Ishikawa (cell line): ENCODE measurements around the gene PDE5A.

Experiments used
- CEBPB ChIP-seq: IDR thresholded peaks from 2 replicates; pipeline ENCODE4 v1.6.1; 2012
- CREB1 ChIP-seq: IDR thresholded peaks from 2 replicates; pipeline ENCODE4 v1.6.1; 2012; ENCODE audit warnings: low read depth
- EGR1 ChIP-seq: IDR thresholded peaks from 2 replicates; pipeline ENCODE4 v1.6.1; 2012
- EP300 ChIP-seq: IDR thresholded peaks from 2 replicates; pipeline ENCODE4 v1.6.1; 2012; ENCODE audit warnings: borderline replicate concordance
- FOXM1 ChIP-seq: IDR thresholded peaks from 2 replicates; pipeline ENCODE4 v1.6.1; 2012; ENCODE audit warnings: low read depth, borderline replicate concordance
- MAX ChIP-seq: IDR thresholded peaks from 2 replicates; pipeline ENCODE4 v1.6.1; 2012
- NFIC ChIP-seq: IDR thresholded peaks from 2 replicates; pipeline ENCODE4 v1.6.1; 2012
- RAD21 ChIP-seq: IDR thresholded peaks from 2 replicates; pipeline ENCODE4 v1.6.1; 2012; ENCODE audit warnings: low read depth
- REST ChIP-seq: IDR thresholded peaks from 2 replicates; pipeline ENCODE4 v1.6.1; 2012; ENCODE audit warnings: low read depth, mild to moderate bottlenecking
- TAF1 ChIP-seq: IDR thresholded peaks from 2 replicates; pipeline ENCODE4 v1.6.1; 2012; ENCODE audit warnings: low read depth, mild to moderate bottlenecking
- TCF12 ChIP-seq: IDR thresholded peaks from 2 replicates; pipeline ENCODE4 v1.6.1; 2012; ENCODE audit warnings: low read depth
- TEAD4 ChIP-seq: IDR thresholded peaks from 2 replicates; pipeline ENCODE4 v1.6.1; 2012
- USF1 ChIP-seq: IDR thresholded peaks from 2 replicates; pipeline ENCODE4 v1.6.1; 2012
- YY1 ChIP-seq: IDR thresholded peaks from 2 replicates; pipeline ENCODE4 v1.6.1; 2012; ENCODE audit warnings: low read depth
- ZBTB7A ChIP-seq: IDR thresholded peaks from 2 replicates; pipeline ENCODE4 v1.6.1; 2012; ENCODE audit warnings: low read depth

Gene PDE5A

GRCh38 chr4:119626943-119627266 lies 1.7 kb downstream of the PDE5A start:
- TF ChIP-seq TCF12, result no peak
- TF ChIP-seq RAD21, result no peak
- TF ChIP-seq REST, result no peak
- TF ChIP-seq FOXM1, result no peak
- no peak for TF ChIP-seq USF1
- TF ChIP-seq EGR1, result no peak
- no peak for TF ChIP-seq TEAD4
- TF ChIP-seq CEBPB, result no peak
- no peak for TF ChIP-seq CREB1
- TF ChIP-seq EP300, result no peak

- TF ChIP-seq NFIC (no peak), FOXM1 (no peak), TCF12 (no peak), CREB1 (no peak), USF1 (no peak), EGR1 (no peak), REST (no peak), CEBPB (no peak), ZBTB7A (no peak), YY1 (no peak), EP300 (no peak), RAD21 (no peak), TAF1 (no peak), MAX (no peak)
These were observed 2.2 kb downstream of the PDE5A start for GRCh38 chr4:119626420-119626819.

GRCh38 chr4:119625761-119626160 lies 2.8 kb downstream of the PDE5A start:
- TF ChIP-seq EP300, result no peak
- no peak for TF ChIP-seq FOXM1
- TF ChIP-seq MAX, result no peak
- no peak for TF ChIP-seq TCF12
- no peak for TF ChIP-seq NFIC
- TF ChIP-seq TAF1, result no peak
- no peak for TF ChIP-seq ZBTB7A
- TF ChIP-seq CEBPB, result no peak
- no peak for TF ChIP-seq EGR1

- TF ChIP-seq TAF1, result no peak
- TF ChIP-seq TCF12, result no peak
- no peak for TF ChIP-seq REST
- TF ChIP-seq ZBTB7A, result no peak
- TF ChIP-seq MAX, result no peak
- TF ChIP-seq YY1, result no peak
- TF ChIP-seq NFIC, result no peak
- no peak for TF ChIP-seq FOXM1
- no peak for TF ChIP-seq EGR1
- no peak for TF ChIP-seq USF1
- TF ChIP-seq CREB1, result no peak
- no peak for TF ChIP-seq RAD21
- TF ChIP-seq EP300, result no peak
These were observed 4.2 kb downstream of the PDE5A start for GRCh38 chr4:119624356-119624755.
